ENCODE measurements around the gene RMRP. TPM values are rescaled to one million over a fixed set of nuclear protein-coding genes. Genes with fewer than 3 reads are reported as not detected.

The RMRP gene
- total RNA-seq, 2 donors from 2014 or later = 5,785 to 10,768 TPM

GRCh38 chr9:35681341-35682002 lies 23.7 kb upstream of the RMRP start:
- no peaks in the 10 kb centered on the region for H3K9me3 Mint-ChIP-seq
- H3K36me3 Mint-ChIP-seq (ENCODE audit: low read depth) = no peaks in the 10 kb centered on the region
- peak overlapping the region; percentile 34 for H3K27ac Mint-ChIP-seq
- H3K27me3 Mint-ChIP-seq = no peaks in the 10 kb centered on the region
- H3K4me1 Mint-ChIP-seq = peaks cover 1% of the 10 kb centered on the region
- H3K4me3 Mint-ChIP-seq = no peak overlapping the region
- ATAC-seq (replicated peaks) = no peak

- peaks cover 5% of the 10 kb centered on the region for H3K4me1 Mint-ChIP-seq
- H3K36me3 Mint-ChIP-seq (ENCODE audit: low read depth) = no peaks in the 10 kb centered on the region
- no peak for ATAC-seq (replicated peaks)
- no peaks in the 10 kb centered on the region for H3K9me3 Mint-ChIP-seq
- H3K27me3 Mint-ChIP-seq = no peaks in the 10 kb centered on the region
- no peak overlapping the region for H3K4me3 Mint-ChIP-seq
- no peak overlapping the region for H3K27ac Mint-ChIP-seq
Observed at GRCh38 chr9:35680331-35681105, 22.7 kb upstream of the RMRP start.

GRCh38 chr9:35679766-35680330 lies 22.0 kb upstream of the RMRP start:
- Mint-ChIP-seq H3K27me3 (no peaks in the 10 kb centered on the region), H3K9me3 (no peaks in the 10 kb centered on the region), H3K4me3 (no peak overlapping the region), H3K4me1 (peaks cover 5% of the 10 kb centered on the region), H3K36me3 (ENCODE audit: low read depth) (no peaks in the 10 kb centered on the region), H3K27ac (no peak overlapping the region)
- ATAC-seq (replicated peaks) = no peak

GRCh38 chr9:35679091-35679490 lies 21.3 kb upstream of the RMRP start:
- Mint-ChIP-seq H3K36me3 (ENCODE audit: low read depth) (no peaks in the 10 kb centered on the region), H3K9me3 (no peaks in the 10 kb centered on the region), H3K27ac (no peak overlapping the region), H3K4me1 (peaks cover 12% of the 10 kb centered on the region), H3K27me3 (peaks cover 5% of the 10 kb centered on the region), H3K4me3 (no peak overlapping the region)
- ATAC-seq (replicated peaks) = no peak

- no peaks in the 10 kb centered on the region for H3K36me3 Mint-ChIP-seq (ENCODE audit: low read depth)
- H3K27me3 Mint-ChIP-seq = peaks cover 5% of the 10 kb centered on the region
Observed at GRCh38 chr9:35675732-35676392, 18.0 kb upstream of the RMRP start.

GRCh38 chr9:35675204-35675603 lies 17.4 kb upstream of the RMRP start:
- peaks cover 12% of the 10 kb centered on the region for H3K4me1 Mint-ChIP-seq
- no peaks in the 10 kb centered on the region for H3K36me3 Mint-ChIP-seq (ENCODE audit: low read depth)
- H3K4me3 Mint-ChIP-seq = peak overlapping the region; percentile 74
- no peaks in the 10 kb centered on the region for H3K9me3 Mint-ChIP-seq
- H3K27me3 Mint-ChIP-seq = peaks cover 5% of the 10 kb centered on the region
- ATAC-seq (replicated peaks) = peak; percentile 10
- no peak overlapping the region for H3K27ac Mint-ChIP-seq

More at GRCh38 chr9:35675732-35676392, 18.0 kb upstream of the RMRP start:
- Mint-ChIP-seq H3K4me1 (peaks cover 12% of the 10 kb centered on the region), H3K27ac (peak overlapping the region; percentile 56), H3K9me3 (no peaks in the 10 kb centered on the region), H3K4me3 (peak overlapping the region; percentile 74)
- ATAC-seq (replicated peaks) = peak; percentile 92

- H3K27ac Mint-ChIP-seq = peak overlapping the region; percentile 1
- H3K9me3 Mint-ChIP-seq = no peaks in the 10 kb centered on the region
- H3K27me3 Mint-ChIP-seq = peaks cover 5% of the 10 kb centered on the region
- no peaks in the 10 kb centered on the region for H3K36me3 Mint-ChIP-seq (ENCODE audit: low read depth)
- peak overlapping the region; percentile 45 for H3K4me3 Mint-ChIP-seq
- no peak for ATAC-seq (replicated peaks)
- H3K4me1 Mint-ChIP-seq = peaks cover 12% of the 10 kb centered on the region
Observed at GRCh38 chr9:35674025-35674361, 16.2 kb upstream of the RMRP start.

GRCh38 chr9:35673132-35674024 lies 15.6 kb upstream of the RMRP start, which contains the start of gene CA9:
Gene CA9, plus strand, starts transcription at chr9:35673928. Its CDS starts 32 bp downstream, at chr9:35673960.
- peak within 1 kb of the TSS; percentile 1 for H3K27ac Mint-ChIP-seq
- H3K4me3 Mint-ChIP-seq = peak within 1 kb of the TSS; percentile 45
- peak; percentile 29 for ATAC-seq (replicated peaks)
- no peaks in the 10 kb centered on the region for H3K36me3 Mint-ChIP-seq (ENCODE audit: low read depth)
- peaks cover 5% of the 10 kb centered on the region for H3K27me3 Mint-ChIP-seq
- H3K4me1 Mint-ChIP-seq = peaks cover 12% of the 10 kb centered on the region
- H3K9me3 Mint-ChIP-seq = no peaks in the 10 kb centered on the region

GRCh38 chr9:35669331-35670145 lies 11.7 kb upstream of the RMRP start:
- H3K9me3 Mint-ChIP-seq = no peaks in the 10 kb centered on the region
- H3K4me1 Mint-ChIP-seq = peaks cover 13% of the 10 kb centered on the region
- H3K27me3 Mint-ChIP-seq = peaks cover 3% of the 10 kb centered on the region
- no peak overlapping the region for H3K27ac Mint-ChIP-seq
- ATAC-seq (replicated peaks) = no peak
- H3K36me3 Mint-ChIP-seq (ENCODE audit: low read depth) = no peaks in the 10 kb centered on the region
- no peak overlapping the region for H3K4me3 Mint-ChIP-seq

- no peak for ATAC-seq (replicated peaks)
- Mint-ChIP-seq H3K4me3 (no peak overlapping the region), H3K9me3 (no peaks in the 10 kb centered on the region), H3K27ac (no peak overlapping the region), H3K4me1 (peaks cover 20% of the 10 kb centered on the region), H3K36me3 (ENCODE audit: low read depth) (peaks cover under 1% of the 10 kb centered on the region), H3K27me3 (no peaks in the 10 kb centered on the region)
Observed at GRCh38 chr9:35667939-35668338, 10.1 kb upstream of the RMRP start.

GRCh38 chr9:35666549-35666948 lies 8.7 kb upstream of the RMRP start:
- H3K27ac Mint-ChIP-seq = peak overlapping the region; percentile 73
- peaks cover 14% of the 10 kb centered on the region for H3K36me3 Mint-ChIP-seq (ENCODE audit: low read depth)
- no peaks in the 10 kb centered on the region for H3K9me3 Mint-ChIP-seq
- no peak overlapping the region for H3K4me3 Mint-ChIP-seq
- peaks cover 34% of the 10 kb centered on the region for H3K4me1 Mint-ChIP-seq
- no peak for ATAC-seq (replicated peaks)
- H3K27me3 Mint-ChIP-seq = no peaks in the 10 kb centered on the region

GRCh38 chr9:35666045-35666444 lies 8.2 kb upstream of the RMRP start:
- Mint-ChIP-seq H3K4me3 (peak overlapping the region; percentile 98), H3K27ac (peak overlapping the region; percentile 73), H3K27me3 (no peaks in the 10 kb centered on the region), H3K36me3 (ENCODE audit: low read depth) (peaks cover 19% of the 10 kb centered on the region), H3K9me3 (no peaks in the 10 kb centered on the region), H3K4me1 (peaks cover 35% of the 10 kb centered on the region)
- ATAC-seq (replicated peaks) = no peak

- Mint-ChIP-seq H3K4me1 (peaks cover 41% of the 10 kb centered on the region), H3K9me3 (no peaks in the 10 kb centered on the region), H3K4me3 (peak overlapping the region; percentile 98), H3K36me3 (ENCODE audit: low read depth) (peaks cover 25% of the 10 kb centered on the region), H3K27ac (peak overlapping the region; percentile 73), H3K27me3 (no peaks in the 10 kb centered on the region)
- no peak for ATAC-seq (replicated peaks)
Observed at GRCh38 chr9:35665471-35665818, 7.6 kb upstream of the RMRP start.

All from activated T-helper 17 cell treated with anti-CD3 and anti-CD28 coated beads, Interleukin-2, amount 50 U/mL, for 72 hours (primary cell).